ENCODE results near the gene ZBTB17. TPM values are rescaled to one million over a fixed set of nuclear protein-coding genes. Genes with fewer than 3 reads are reported as not detected.
A peak's percentile ranks its signal among the peaks of the same experiment; 100 is the strongest.
"Not testable (repeated sequence)": the region's sequence is repeated elsewhere in the genome, so short reads cannot be mapped to it uniquely, and the experiment has no call there.

Gene ZBTB17
- polyA plus RNA-seq, 12 donors: 17.9 to 32.1 (median 22.4) TPM; not detected in 1

DNA sequence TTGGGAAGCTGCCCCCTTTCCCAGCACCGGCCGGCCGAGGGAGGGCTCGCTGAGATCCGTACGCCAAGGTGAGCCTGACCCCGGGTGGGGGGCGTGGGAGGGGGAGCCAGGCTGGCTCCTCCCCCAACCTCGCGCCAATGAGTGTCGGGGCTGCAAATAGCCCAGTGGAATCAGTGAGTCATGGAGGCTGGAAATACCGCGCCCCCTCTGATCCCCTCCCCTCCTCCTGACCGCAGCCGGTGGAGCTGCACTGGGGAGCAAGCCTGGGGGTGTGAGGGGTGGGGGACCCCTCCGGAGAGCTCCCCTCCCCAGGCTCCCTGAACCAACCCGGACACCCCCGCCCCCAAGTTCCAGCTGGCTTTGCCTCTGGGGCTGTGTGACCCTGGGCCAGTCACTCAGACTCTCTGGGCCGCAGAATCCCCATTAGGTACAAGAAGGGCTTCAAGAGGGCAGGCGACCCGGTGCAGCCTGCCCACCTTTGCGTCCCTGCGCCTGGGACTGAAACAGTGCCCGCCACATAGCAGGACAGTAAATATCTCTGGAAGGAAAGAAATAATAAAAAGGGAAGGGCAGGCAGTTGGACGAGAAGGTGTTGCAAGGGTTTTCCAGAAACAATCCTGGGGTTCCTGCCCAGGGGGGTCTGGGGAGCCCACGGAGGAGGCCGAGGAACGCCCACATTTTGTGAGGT lies 37.5 kb upstream of the ZBTB17 start:
- DNase-seq: peak; percentile 66

GRCh38 chr1:16012590-16013219 lies 36.8 kb upstream of the ZBTB17 start:
- DNase-seq: peak; percentile 48

DNA sequence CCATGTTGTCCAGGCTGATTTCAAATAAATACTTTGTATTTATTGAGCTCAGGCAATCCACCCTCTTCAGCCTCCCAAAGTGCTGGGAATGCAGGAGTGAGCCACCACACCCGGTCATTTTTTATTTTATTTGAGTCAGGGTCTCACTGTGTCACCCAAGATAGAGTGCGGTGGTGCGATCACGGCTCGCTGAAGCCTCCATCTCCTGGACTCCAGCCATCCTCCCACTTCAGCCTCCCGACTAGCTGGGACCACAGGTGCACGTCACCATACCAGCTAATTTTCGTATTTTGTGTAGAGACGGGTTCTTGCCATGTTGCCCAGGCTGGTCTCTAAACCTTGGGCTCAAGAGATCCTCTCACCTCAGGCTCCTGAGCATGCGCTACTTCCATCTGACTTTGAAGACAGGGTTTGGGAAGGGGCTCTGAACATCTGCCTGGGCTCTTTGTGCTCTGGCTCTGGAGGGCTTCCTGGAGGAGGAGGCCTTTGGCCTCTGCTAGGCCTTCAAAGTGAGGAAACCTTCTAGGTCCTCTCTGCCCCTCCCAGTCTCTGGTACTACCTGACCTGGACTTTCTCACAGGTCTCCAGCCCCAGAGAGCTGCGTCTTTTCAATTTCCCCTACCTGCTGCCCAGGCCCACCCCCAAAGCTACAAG lies 36.2 kb upstream of the ZBTB17 start:
- DNase-seq: no peak

DNA sequence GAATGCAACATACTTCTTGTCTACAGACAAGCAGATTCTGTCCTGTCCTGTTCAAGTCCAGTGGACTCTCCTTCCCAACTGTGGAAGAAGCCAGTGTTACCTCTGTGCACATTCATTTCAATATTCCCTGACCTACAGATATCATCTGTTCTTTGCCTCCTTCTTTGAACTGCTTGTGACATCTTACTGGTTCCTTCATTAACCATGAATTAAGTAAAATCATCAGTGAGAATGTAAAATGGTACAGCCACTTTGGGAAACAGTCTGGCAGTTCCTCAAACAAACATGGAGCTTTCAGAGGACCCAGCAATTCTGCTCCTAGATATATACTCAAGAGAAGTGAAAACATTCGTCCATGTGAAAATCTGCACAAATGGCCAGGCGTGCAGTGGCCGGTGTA lies 34.9 kb upstream of the ZBTB17 start:
- no peak for DNase-seq

- no peak for DNase-seq
These were observed 33.8 kb upstream of the ZBTB17 start for GRCh38 chr1:16009678-16010077.

GRCh38 chr1:16009030-16009460 lies 33.1 kb upstream of the ZBTB17 start:
- DNase-seq: peak; percentile 73

- no peak for DNase-seq
These were observed 31.9 kb upstream of the ZBTB17 start for GRCh38 chr1:16007671-16008341.

GRCh38 chr1:16006552-16007485 lies 30.9 kb upstream of the ZBTB17 start:
- DNase-seq: no peak

DNA sequence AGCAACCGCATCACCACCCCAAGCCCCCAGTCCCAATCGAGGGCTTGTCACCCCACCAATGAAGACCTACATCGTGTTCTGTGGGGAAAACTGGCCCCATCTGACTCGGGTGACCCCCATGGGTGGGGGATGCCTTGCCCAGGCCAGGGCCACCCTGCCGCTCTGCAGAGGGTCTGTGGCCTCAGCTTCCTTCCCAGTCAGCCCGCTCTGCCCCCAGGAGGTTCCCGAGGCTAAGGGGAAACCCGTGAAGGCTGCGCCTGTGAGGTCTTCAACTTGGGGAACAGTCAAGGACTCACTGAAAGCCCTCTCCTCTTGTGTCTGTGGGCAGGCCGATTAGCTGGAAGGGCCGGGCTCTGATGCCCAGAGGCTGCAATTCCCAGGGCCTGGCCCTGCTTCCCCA lies 30.1 kb upstream of the ZBTB17 start:
- no peak for DNase-seq

GRCh38 chr1:16005597-16005996 lies 29.7 kb upstream of the ZBTB17 start:
- DNase-seq: no peak

DNA sequence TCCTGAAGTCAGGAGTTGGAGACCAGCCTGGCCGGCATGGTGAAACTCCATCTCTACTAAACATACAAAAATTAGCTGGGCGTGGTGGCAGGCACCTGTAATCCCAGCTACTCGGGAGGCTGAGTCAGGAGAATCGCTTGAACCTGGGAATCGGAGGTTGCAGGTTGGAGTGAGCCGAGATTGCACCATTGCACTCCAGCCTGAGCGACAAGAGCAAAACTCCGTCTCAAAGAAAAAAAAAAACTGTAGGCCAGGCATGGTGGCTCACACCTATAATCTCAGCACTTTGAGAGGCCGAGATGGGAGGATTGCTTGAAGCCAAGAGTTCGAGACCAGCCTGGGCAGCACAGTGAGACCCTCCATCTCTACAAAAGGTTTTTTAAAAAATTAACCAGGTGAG lies 25.4 kb upstream of the ZBTB17 start:
- not testable (repeated sequence) for DNase-seq

DNA sequence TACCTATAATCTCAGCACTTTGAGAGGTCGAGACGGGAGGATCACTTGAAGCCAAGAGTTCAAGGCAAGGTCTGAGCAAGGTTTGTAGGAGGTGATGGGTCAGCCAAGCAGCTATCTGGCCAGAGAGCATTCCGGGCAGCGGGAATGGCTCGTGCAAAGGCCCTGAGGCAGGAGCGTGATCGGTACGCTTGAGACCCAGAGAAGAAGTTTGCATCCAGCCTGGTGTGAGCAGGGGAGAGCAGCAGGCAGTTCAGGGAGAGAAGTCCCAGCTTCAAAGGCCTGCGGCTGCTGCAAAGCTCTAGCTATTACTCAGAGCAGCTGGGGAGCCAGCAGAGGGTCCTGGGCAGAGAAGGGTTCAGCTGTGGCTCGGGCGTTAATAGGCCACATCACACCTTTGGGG lies 23.0 kb upstream of the ZBTB17 start:
- no peak for DNase-seq

DNA sequence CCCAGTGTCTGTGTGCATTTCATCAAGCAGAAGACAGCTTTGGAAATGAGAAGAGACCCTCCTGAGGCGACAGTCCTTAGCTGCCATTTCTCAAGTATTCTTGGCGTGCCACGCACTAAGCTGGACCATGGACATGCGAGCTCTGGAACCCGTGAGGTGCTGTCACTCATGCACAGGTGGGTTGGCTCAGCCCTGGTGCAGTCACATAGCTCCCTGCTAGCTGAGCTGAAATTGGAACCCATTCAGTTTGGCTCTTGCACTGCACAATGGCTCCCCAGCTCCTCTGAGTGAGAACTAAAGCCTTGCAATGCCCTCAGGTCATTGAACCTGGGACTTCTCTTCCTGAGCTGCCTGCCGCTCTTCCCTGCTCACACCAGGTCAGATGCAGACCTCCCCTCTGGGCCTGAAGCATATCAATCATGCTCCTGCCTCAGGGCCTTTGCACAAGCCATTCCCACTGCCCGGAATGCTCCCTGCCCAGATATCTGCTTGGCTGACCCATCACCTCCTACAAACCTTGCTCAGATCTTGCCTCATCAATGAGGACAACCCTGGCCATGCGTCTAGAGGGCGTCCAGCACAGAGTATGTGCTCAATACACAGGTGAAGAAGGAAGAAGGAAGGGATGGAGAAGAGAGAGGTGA lies 21.9 kb upstream of the ZBTB17 start:
- DNase-seq: no peak

- no peak for DNase-seq
These were observed 21.2 kb upstream of the ZBTB17 start for GRCh38 chr1:15997076-15997585.

DNA sequence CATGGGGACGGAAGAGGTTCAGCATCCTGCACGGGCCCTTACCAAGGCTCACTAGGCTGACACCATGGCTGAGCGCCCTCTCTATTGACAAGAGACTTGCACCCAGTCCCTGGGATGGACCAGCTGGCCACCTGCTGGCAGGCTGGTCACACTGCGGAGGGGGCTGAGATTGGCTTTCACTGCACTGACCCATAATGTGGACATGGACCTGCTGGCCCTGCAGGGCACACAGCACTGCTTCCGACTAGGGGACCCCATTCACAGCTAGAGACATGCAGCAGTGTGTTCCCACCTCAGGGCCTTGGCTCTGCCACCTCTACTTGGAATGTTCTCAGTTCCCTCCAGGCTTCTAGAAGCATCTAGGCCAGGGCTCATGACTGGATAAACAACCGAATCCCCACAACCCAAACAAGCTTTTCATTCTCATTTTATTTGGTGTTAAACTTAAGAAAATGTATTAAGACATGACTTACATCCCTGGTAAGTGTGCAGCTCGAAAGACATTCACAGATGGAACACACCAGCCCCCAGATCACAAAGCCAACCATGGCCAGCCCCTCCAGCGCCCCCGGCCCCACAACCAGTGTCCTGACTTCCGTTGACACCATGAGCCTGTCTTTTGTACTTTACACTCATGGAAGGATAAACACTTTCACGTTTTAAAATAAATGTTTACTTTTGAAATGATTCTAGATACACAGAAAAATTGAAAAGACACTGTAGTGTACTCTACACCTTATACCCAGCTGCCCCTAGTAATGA lies 18.9 kb upstream of the ZBTB17 start:
- no peak for DNase-seq

- no peak for DNase-seq
These were observed 18.2 kb upstream of the ZBTB17 start for GRCh38 chr1:15994081-15994480.

- DNase-seq: no peak
These were observed 17.8 kb upstream of the ZBTB17 start for GRCh38 chr1:15993666-15994065.

DNA sequence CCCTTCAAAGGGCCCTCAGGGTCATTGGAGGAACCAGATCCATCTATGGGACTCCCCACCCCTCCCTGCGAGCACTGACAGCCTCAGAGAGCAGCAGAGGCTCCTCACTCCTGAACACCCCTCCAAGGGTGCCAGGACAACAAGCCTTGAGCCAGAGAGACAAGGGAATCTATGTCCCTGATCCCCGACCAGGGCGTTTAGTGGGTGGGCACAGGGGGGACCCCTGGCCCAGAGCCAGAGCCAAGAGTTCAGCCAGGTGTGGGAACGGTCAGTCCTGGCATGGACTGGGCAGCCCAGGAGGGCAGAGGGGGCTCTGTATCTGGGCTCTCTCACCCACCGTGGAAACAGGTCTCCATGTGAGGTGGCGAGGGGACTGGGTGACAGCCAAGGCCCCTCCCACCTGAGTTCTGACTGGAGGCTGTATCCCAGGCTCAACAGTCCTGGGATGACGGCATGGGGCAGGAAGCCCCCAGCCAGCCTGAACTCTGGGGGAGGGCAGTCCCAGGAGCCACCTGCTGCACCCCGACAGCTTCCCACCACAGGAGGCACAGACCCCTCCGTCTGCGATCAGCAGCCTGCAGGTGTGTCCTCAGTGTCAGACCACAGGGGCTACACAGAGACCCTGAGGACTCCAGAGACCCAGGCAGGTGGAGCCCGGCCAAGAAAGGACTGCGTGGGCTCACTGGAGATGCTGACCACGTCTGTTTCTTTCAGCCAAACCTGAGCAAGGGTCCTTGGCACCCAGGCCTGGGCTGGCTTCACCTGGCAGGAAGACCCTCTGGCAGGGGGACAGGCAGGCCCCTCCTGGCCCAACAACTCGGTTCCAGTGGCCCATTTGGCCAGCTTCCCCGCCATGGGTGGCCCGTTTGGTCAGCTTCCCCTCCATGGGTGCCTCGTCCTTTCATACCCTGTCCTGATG lies 16.9 kb upstream of the ZBTB17 start:
- DNase-seq: no peak

- DNase-seq: no peak
These were observed 16.3 kb upstream of the ZBTB17 start for GRCh38 chr1:15992187-15992553.
